Vagina (tissue), 2 donors: Measurements from ENCODE around the gene FRAT1. TPM values are rescaled to one million over a fixed set of nuclear protein-coding genes. Genes with fewer than 3 reads are reported as not detected.
A peak's percentile ranks its signal among the peaks of the same experiment; 100 is the strongest.

ENCODE experiments used
- DNase-seq, 2 donors: peaks; one replicate each; pipeline ENCODE4 v3.0.0-alpha.2; 2017; ENCODE audit errors: extremely low spot score in 2 of 2
- H3K27ac ChIP-seq: fragments of 200-600 bp; sonication (generic); one replicate; pipeline ENCODE4 v1.5.1; 2019
- H3K27me3 ChIP-seq: fragments of 200-600 bp; sonication (generic); one replicate; pipeline ENCODE4 v1.5.1; 2019
- H3K36me3 ChIP-seq, 2 donors: fragments of 200-600 bp; sonication (generic); one replicate each; pipeline ENCODE4 v1.5.1; 2017 to 2019
- H3K4me1 ChIP-seq: fragments of 200-600 bp; sonication (generic); one replicate; pipeline ENCODE4 v1.5.1; 2019
- H3K4me3 ChIP-seq, 2 donors: fragments of 200-600 bp; sonication (generic); 1 replicate in 1 of 2; 2 replicates in 1 of 2; pipeline ENCODE4 v1.5.1; 2016 to 2019
- H3K9me3 ChIP-seq: fragments of 200-600 bp; sonication (generic); one replicate; pipeline ENCODE4 v1.5.1; 2019
- POLR2A ChIP-seq, 2 donors: fragments of 450-650 bp; IDR thresholded peaks; one replicate each; pipeline ENCODE4 v1.6.1; 2017; ENCODE audit warnings: antibody characterized with exemption in 2 of 2, mild to moderate bottlenecking in 2 of 2, moderate library complexity in 2 of 2
- POLR2AphosphoS5 ChIP-seq, 2 donors: sonication (generic); formaldehyde crosslinking; IDR thresholded peaks; one replicate each; pipeline ENCODE4 v1.9.0; 2017; ENCODE audit warnings: antibody characterized with exemption in 2 of 2, mild to moderate bottlenecking in 2 of 2, low read depth in 1 of 2; ENCODE audit not compliant: insufficient read depth in 1 of 2
- intact Hi-C: fragments of 100-400 bp; cut with DNase I; formaldehyde crosslinking; loops from one replicate; pipeline ENCODE4 v1.15.1; 2023
- total RNA-seq: library from RNA; depleted of rRNA; stranded (reverse); fragments of >200 nt; gene quantifications from one replicate; pipeline ENCODE4 v1.2.3, GENCODE V29; 2016
- TF ChIP-seq, protein P1 (sequence below), 3 experiments: fragments of 450-650 bp in 2 of 3; fragments of 200-600 bp in 1 of 3; sonication (generic) in 1 of 3; IDR thresholded peaks; one replicate each; pipeline ENCODE4 v1.5.1; 2017 to 2019; ENCODE audit warnings: antibody characterized with exemption in 3 of 3, mild to moderate bottlenecking in 2 of 3, moderate library complexity in 2 of 3

Gene FRAT1
- total RNA-seq, 1 donor from 2014 or later: 4.4 TPM

- peak in 1 of 2 donors; percentile 62 for TF ChIP-seq POLR2AphosphoS5 (IDR thresholded peaks at IDR 0.05; ENCODE audit: insufficient read depth in 1 of 2, low read depth in 1 of 2)
- no peak for TF ChIP-seq POLR2A (IDR thresholded peaks at IDR 0.05)
- TF ChIP-seq, protein P1, sequence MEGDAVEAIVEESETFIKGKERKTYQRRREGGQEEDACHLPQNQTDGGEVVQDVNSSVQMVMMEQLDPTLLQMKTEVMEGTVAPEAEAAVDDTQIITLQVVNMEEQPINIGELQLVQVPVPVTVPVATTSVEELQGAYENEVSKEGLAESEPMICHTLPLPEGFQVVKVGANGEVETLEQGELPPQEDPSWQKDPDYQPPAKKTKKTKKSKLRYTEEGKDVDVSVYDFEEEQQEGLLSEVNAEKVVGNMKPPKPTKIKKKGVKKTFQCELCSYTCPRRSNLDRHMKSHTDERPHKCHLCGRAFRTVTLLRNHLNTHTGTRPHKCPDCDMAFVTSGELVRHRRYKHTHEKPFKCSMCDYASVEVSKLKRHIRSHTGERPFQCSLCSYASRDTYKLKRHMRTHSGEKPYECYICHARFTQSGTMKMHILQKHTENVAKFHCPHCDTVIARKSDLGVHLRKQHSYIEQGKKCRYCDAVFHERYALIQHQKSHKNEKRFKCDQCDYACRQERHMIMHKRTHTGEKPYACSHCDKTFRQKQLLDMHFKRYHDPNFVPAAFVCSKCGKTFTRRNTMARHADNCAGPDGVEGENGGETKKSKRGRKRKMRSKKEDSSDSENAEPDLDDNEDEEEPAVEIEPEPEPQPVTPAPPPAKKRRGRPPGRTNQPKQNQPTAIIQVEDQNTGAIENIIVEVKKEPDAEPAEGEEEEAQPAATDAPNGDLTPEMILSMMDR (IDR thresholded peaks at IDR 0.05): no peak
- H3K36me3 ChIP-seq: no peaks in the 10 kb centered on the region
- H3K27ac ChIP-seq: peak overlapping the region; percentile 94
- intact Hi-C loops: loop anchor here (5.0 kb wide), 2 partner anchors 40 to 55 kb away; partner anchors contain the start of gene ARHGAP19
- DNase-seq: no peak
- H3K27me3 ChIP-seq: no peaks in the 10 kb centered on the region
- H3K9me3 ChIP-seq: no peaks in the 10 kb centered on the region
- peak overlapping the region; percentile 75 to 79 for H3K4me3 ChIP-seq
- peaks cover 70% of the 10 kb centered on the region for H3K4me1 ChIP-seq
Observed at GRCh38 chr10:97332591-97333350, 13.7 kb downstream of the FRAT1 start.

DNA sequence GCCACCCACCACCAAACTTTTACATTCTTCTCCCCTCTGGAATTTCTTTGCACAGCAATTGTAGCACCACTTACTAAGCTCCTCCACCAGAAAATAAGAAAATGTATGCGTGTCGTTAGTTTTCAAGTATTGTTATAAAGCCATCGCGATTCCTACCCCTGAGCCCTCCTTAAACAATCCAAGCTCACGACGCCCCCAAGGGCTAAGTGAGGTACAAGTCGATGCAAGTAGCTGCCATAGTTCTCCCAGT lies 14.2 kb downstream of the FRAT1 start:
- Histone ChIP-seq H3K27me3 (no peaks in the 10 kb centered on the region), H3K4me1 (peaks cover 73% of the 10 kb centered on the region), H3K9me3 (no peaks in the 10 kb centered on the region), H3K36me3 (no peaks in the 10 kb centered on the region), H3K27ac (peak overlapping the region; percentile 94), H3K4me3 (peak overlapping the region; percentile 75 to 79)
- intact Hi-C loops: loop anchor here (5.0 kb wide), 2 partner anchors 41 to 56 kb away; partner anchors contain the start of gene ARHGAP19
- TF ChIP-seq POLR2A (IDR thresholded peaks at IDR 0.05): no peak
- TF ChIP-seq, protein P1 (IDR thresholded peaks at IDR 0.05): no peak
- no peak for TF ChIP-seq POLR2AphosphoS5 (IDR thresholded peaks at IDR 0.05; ENCODE audit: insufficient read depth in 1 of 2, low read depth in 1 of 2)
- no peak for DNase-seq

DNA sequence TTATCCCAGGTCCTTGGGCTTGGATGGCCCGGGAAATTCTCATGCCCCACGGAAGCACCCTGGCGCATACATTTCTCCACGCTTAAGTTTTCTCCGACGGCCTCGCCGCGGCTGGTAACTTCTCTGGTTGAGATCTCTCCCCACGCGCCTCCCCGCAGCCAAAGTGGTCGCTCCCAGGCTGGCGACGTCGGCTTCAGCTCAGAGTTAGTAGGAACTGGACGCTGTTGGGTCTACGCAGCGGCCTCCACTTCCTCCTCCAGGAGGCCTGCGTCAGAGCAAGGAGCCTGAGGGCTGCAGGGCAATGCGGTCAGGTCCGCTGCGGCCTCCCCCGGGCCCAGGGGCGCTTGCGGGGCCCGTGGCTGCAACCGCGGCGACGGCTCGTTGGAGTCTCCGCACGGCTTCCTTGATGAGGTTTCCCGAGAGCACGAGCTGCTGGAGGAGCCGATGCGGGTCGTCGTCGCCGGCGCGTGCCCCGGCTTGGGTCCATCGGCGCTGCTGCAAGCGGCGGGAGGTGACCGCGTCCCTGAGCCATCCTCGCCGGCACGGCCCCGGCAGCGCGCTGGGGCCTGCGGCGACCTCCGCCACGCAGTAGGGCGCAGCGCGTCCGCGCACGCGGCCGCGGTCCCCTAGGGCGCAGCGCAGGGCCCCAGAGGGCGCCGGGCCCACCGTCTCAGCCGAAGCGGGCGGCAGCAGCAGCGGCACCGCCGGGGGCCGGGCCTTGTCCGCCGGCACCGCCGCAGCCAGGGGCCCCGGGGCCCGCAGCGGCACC lies 14.7 kb downstream of the FRAT1 start:
- no peak for DNase-seq
- Histone ChIP-seq H3K36me3 (no peaks in the 10 kb centered on the region), H3K4me3 (peak overlapping the region; percentile 75 to 79), H3K4me1 (peaks cover 73% of the 10 kb centered on the region), H3K27ac (peak overlapping the region; percentile 94), H3K27me3 (no peaks in the 10 kb centered on the region), H3K9me3 (no peaks in the 10 kb centered on the region)
- intact Hi-C loops: loop anchor here (5.0 kb wide), 2 partner anchors 41 to 56 kb away; partner anchors contain the start of gene ARHGAP19
- TF ChIP-seq, protein P1 (IDR thresholded peaks at IDR 0.05): no peak
- TF ChIP-seq POLR2AphosphoS5 (IDR thresholded peaks at IDR 0.05; ENCODE audit: insufficient read depth in 1 of 2, low read depth in 1 of 2) (peak in 1 of 2 donors; percentile 36), POLR2A (IDR thresholded peaks at IDR 0.05) (no peak)

DNA sequence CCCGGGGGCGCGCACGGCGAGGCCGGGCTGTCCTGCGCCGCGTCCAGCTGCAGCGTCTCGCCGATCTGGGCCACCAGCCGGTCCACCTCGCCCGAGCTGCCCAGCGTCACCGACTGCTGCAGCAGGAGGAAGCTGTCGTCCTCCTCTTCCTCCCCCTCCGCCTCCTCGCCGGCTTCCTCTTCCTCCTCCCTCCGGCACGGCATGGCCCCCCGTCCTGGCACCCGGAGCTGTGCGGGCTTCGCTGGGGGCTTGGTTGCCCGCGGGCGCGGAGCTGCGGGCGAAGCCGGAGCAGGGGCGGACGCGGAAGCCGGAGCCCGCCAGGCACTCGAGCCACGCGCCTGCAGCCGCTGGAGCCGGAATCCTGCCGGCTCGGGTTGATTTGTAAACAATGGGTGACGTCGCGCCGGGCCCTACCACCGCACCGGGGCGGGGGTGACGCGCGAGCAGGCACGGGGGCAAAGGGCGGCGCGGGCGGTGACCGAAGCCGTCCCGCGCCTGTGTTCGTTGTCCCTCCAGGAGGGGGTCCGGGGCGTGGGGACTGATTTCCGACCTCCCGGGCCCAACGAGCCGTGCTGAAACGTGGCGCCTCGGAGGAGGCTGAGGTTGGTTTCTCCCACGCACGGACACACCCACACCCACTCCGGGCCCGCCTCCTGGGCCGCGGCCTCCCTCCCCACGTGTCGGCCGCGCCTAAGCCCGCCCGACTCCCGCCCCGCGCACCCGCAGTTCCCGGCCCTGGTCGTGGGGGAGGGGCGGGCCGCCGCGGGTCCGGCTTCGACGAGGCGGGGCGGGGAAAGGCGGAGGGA lies 15.5 kb downstream of the FRAT1 start, which contains the start of gene FRAT2:
Gene FRAT2, minus strand, starts transcription at position 360 of the 806 bp plus-strand sequence. Its CDS starts 157 bp downstream, at position 203.
- H3K9me3 ChIP-seq: no peaks in the 10 kb centered on the region
- H3K36me3 ChIP-seq: no peaks in the 10 kb centered on the region
- DNase-seq: peak in 1 of 2 donors; percentile 95
- H3K27me3 ChIP-seq: no peaks in the 10 kb centered on the region
- H3K27ac ChIP-seq: peak within 1 kb of the TSS; percentile 94
- H3K4me1 ChIP-seq: peaks cover 69% of the 10 kb centered on the region
- TF ChIP-seq, protein P1 (IDR thresholded peaks at IDR 0.05): no peak
- TF ChIP-seq POLR2AphosphoS5 (IDR thresholded peaks at IDR 0.05; ENCODE audit: insufficient read depth in 1 of 2, low read depth in 1 of 2) (peak; percentile 8 to 90), POLR2A (IDR thresholded peaks at IDR 0.05) (peak in 1 of 2 donors; percentile 61)
- H3K4me3 ChIP-seq: peak within 1 kb of the TSS; percentile 75 to 79
- intact Hi-C loops: loop anchor here (5.0 kb wide), 2 partner anchors 42 to 57 kb away; partner anchors contain the start of gene ARHGAP19
